Endodermal cell (in vitro differentiated cells): ENCODE results near the gene HMGCR. TPM values are rescaled to one million over a fixed set of nuclear protein-coding genes. Genes with fewer than 3 reads are reported as not detected.

Experiments used
- DNase-seq: peaks from one replicate; pipeline ENCODE4 v3.0.0-alpha.2; 2017
- H3K27ac ChIP-seq: 2 replicates; pipeline ENCODE4 v1.5.1; 2013; ENCODE audit warnings: mild to moderate bottlenecking, low read depth, low read length, moderate library complexity
- H3K27me3 ChIP-seq: 2 replicates; pipeline ENCODE4 v1.6.1; 2013; ENCODE audit warnings: mild to moderate bottlenecking, low read length, moderate library complexity; ENCODE audit not compliant: insufficient read depth, control insufficient read depth, poor library complexity, severe bottlenecking
- H3K36me3 ChIP-seq: 2 replicates; pipeline ENCODE4 v1.7.0; 2013; ENCODE audit warnings: mild to moderate bottlenecking, low read length, moderate library complexity; ENCODE audit not compliant: control insufficient read depth, insufficient read depth
- H3K4me1 ChIP-seq: one replicate; pipeline ENCODE4 v1.7.0; 2013; ENCODE audit warnings: low read length; ENCODE audit not compliant: control insufficient read depth, insufficient read depth
- H3K4me3 ChIP-seq: 2 replicates; pipeline ENCODE4 v1.5.1; 2013; ENCODE audit warnings: mild to moderate bottlenecking, low read length, moderate library complexity
- H3K9ac ChIP-seq: 2 replicates; pipeline ENCODE4 v1.6.1; 2013; ENCODE audit warnings: mild to moderate bottlenecking, low read length, moderate library complexity; ENCODE audit not compliant: poor library complexity, severe bottlenecking; ENCODE audit errors: extremely low read depth
- H3K9me3 ChIP-seq: 2 replicates; pipeline ENCODE4 v1.6.1; 2013; ENCODE audit warnings: mild to moderate bottlenecking, low read length, moderate library complexity; ENCODE audit not compliant: control insufficient read depth
- H3K27ac Mint-ChIP-seq: 2 replicates; pipeline ENCODE4 v1.8.0; 2020; ENCODE audit warnings: mixed read lengths
- H3K27me3 Mint-ChIP-seq: 2 replicates; pipeline ENCODE4 v1.8.0; 2021; ENCODE audit warnings: mild to moderate bottlenecking, mixed read lengths; ENCODE audit not compliant: insufficient read depth
- H3K36me3 Mint-ChIP-seq: 2 replicates; pipeline ENCODE4 v1.8.0; 2020; ENCODE audit warnings: low read depth, mixed read lengths
- H3K4me1 Mint-ChIP-seq: 2 replicates; pipeline ENCODE4 v1.8.0; 2020; ENCODE audit warnings: mixed read lengths
- H3K4me3 Mint-ChIP-seq: 2 replicates; pipeline ENCODE4 v1.8.0; 2020; ENCODE audit warnings: mild to moderate bottlenecking, moderate library complexity, mixed read lengths
- H3K9me3 Mint-ChIP-seq: 2 replicates; pipeline ENCODE4 v1.8.0; 2020; ENCODE audit warnings: mild to moderate bottlenecking, mixed read lengths
- CTCF ChIP-seq: fragments of 200-600 bp; sonication (generic); conservative IDR thresholded peaks from 2 replicates; pipeline ENCODE4 v1.5.0; 2021; ENCODE audit warnings: antibody characterized with exemption, mild to moderate bottlenecking
- WGBS, 2 experiments: methylation state at CpG; one replicate each; pipeline versions ENCODE4 v1.1.5 to v1.1.7; 2013; ENCODE audit warnings: missing lambda C conversion rate in 2 of 2, mixed read lengths in 1 of 2; ENCODE audit not compliant: insufficient coverage in 1 of 2, insufficient read length in 1 of 2; 5-methylcytosine and 5-hydroxymethylcytosine counted together
- total RNA-seq, 2 donors: library from RNA; stranded (reverse); fragmentation: NEBNext Ultra II Directional in 1 of 2; extraction: Animal tissue kit (Norgen Biotek cat#: 25700) in 1 of 2; gene quantifications; 2 replicates in 1 of 2; 3 replicates in 1 of 2; pipeline ENCODE4 v1.2.1, GENCODE V29; 2021

The HMGCR gene
- total RNA-seq, 2 donors from 2014 or later = 114 to 162 TPM

- Histone ChIP-seq H3K36me3 (peaks cover 56% of the 10 kb centered on the region), H3K9me3 (no peaks in the 10 kb centered on the region), H3K27ac (no peak overlapping the region), H3K4me3 (no peak overlapping the region), H3K27me3 (no peaks in the 10 kb centered on the region), H3K9ac (no peak overlapping the region), H3K4me1 (peaks cover 2% of the 10 kb centered on the region)
- TF ChIP-seq CTCF = no peak
- Mint-ChIP-seq H3K27me3 (no peaks in the 10 kb centered on the region), H3K4me1 (peaks cover 22% of the 10 kb centered on the region), H3K9me3 (no peaks in the 10 kb centered on the region), H3K36me3 (peaks cover 51% of the 10 kb centered on the region), H3K27ac (no peak overlapping the region), H3K4me3 (no peak overlapping the region)
- WGBS, 2 experiments = 94 to 97% methylated on average over 4 of the region's 4 CpGs
- no peak for DNase-seq
Observed at GRCh38 chr5:75342836-75343235, 5.8 kb downstream of the HMGCR start.

GRCh38 chr5:75348241-75348640 lies 11.2 kb downstream of the HMGCR start:
- H3K36me3 ChIP-seq = peaks cover 94% of the 10 kb centered on the region
- no peak overlapping the region for H3K4me3 ChIP-seq
- no peak overlapping the region for H3K27ac ChIP-seq
- no peaks in the 10 kb centered on the region for H3K4me1 Mint-ChIP-seq
- no peak overlapping the region for H3K9ac ChIP-seq
- no peaks in the 10 kb centered on the region for H3K9me3 ChIP-seq
- 97% methylated on average over 2 to 3 of the region's 3 CpGs for WGBS, 2 experiments
- no peaks in the 10 kb centered on the region for H3K27me3 ChIP-seq
- peaks cover 76% of the 10 kb centered on the region for H3K36me3 Mint-ChIP-seq
- no peak overlapping the region for H3K4me3 Mint-ChIP-seq
- H3K4me1 ChIP-seq = no peaks in the 10 kb centered on the region
- H3K27ac Mint-ChIP-seq = peak overlapping the region; percentile 23
- no peaks in the 10 kb centered on the region for H3K27me3 Mint-ChIP-seq
- no peak for DNase-seq
- H3K9me3 Mint-ChIP-seq = no peaks in the 10 kb centered on the region
- no peak for TF ChIP-seq CTCF

GRCh38 chr5:75349663-75350062 lies 12.6 kb downstream of the HMGCR start:
- Histone ChIP-seq H3K36me3 (peaks cover 97% of the 10 kb centered on the region), H3K27ac (no peak overlapping the region), H3K4me1 (no peaks in the 10 kb centered on the region), H3K4me3 (no peak overlapping the region), H3K27me3 (no peaks in the 10 kb centered on the region), H3K9me3 (no peaks in the 10 kb centered on the region), H3K9ac (no peak overlapping the region)
- H3K27me3 Mint-ChIP-seq = no peaks in the 10 kb centered on the region
- H3K36me3 Mint-ChIP-seq = peaks cover 72% of the 10 kb centered on the region
- no peak for TF ChIP-seq CTCF
- H3K4me1 Mint-ChIP-seq = no peaks in the 10 kb centered on the region
- no peak for DNase-seq
- H3K9me3 Mint-ChIP-seq = no peaks in the 10 kb centered on the region
- no peak overlapping the region for H3K4me3 Mint-ChIP-seq
- no peak overlapping the region for H3K27ac Mint-ChIP-seq
- 88% methylated on average over 2 of the region's 2 CpGs; no CpG with 5 or more reads in 1 of the 2 experiments for WGBS, 2 experiments
